IgD-negative memory B cell (primary cell): ENCODE data around the gene BCL7B. TPM values are rescaled to one million over a fixed set of nuclear protein-coding genes. Genes with fewer than 3 reads are reported as not detected.
A peak's percentile ranks its signal among the peaks of the same experiment; 100 is the strongest.
"Not testable (repeated sequence)": the region's sequence is repeated elsewhere in the genome, so short reads cannot be mapped to it uniquely, and the experiment has no call there.

Experiments used
- H3K27ac Mint-ChIP-seq, 3 donors: one replicate each; pipeline ENCODE4 v1.8.0; 2020 to 2022; ENCODE audit warnings: mild to moderate bottlenecking in 3 of 3, mixed read lengths in 3 of 3, moderate library complexity in 1 of 3
- H3K27me3 Mint-ChIP-seq: one replicate; pipeline ENCODE4 v1.8.0; 2021; ENCODE audit warnings: mixed read lengths
- H3K36me3 Mint-ChIP-seq: one replicate; pipeline ENCODE4 v1.8.0; 2020; ENCODE audit warnings: mild to moderate bottlenecking, mixed read lengths
- H3K4me1 Mint-ChIP-seq, 3 donors: one replicate each; pipeline ENCODE4 v1.8.0; 2020 to 2022; ENCODE audit warnings: mixed read lengths in 3 of 3, mild to moderate bottlenecking in 1 of 3
- H3K4me3 Mint-ChIP-seq, 4 donors: one replicate each; pipeline ENCODE4 v1.8.0; 2020 to 2022; ENCODE audit warnings: mild to moderate bottlenecking in 4 of 4, mixed read lengths in 4 of 4, moderate library complexity in 3 of 4
- H3K9me3 Mint-ChIP-seq, 3 donors: one replicate each; pipeline ENCODE4 v1.8.0; 2020 to 2021; ENCODE audit warnings: mixed read lengths in 3 of 3, mild to moderate bottlenecking in 1 of 3
- polyA plus RNA-seq: library from polyadenylated mRNA; unstranded; fragments of 300-500 nt; fragmentation: Illumina TruSeq; gene quantifications from one replicate; pipeline ENCODE4 v1.2.3, GENCODE V29; 2021

The BCL7B gene
- polyA plus RNA-seq, 1 donor from 2014 or later = 78.5 TPM

DNA sequence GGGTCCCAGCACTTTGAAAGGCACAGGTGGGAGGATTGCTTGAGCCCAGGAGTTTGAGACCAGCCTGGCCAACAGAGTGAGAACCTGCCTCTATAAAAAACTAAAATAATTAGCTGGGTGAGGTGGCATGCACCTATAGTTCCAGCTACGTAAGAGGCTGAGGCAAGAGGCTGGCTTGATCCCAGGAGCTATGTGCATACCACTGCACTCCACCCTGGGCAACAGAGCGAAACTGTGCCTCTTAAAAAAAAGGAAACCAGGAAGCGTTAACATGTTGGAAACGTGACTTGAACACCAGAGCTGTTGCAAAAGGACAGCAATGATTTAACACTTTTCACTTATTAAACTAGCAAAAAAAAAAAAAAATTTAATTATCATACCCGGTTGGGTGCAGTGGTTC, 48.0 kb downstream of the BCL7B start:
- H3K27me3 Mint-ChIP-seq = no peaks in the 10 kb centered on the region
- peaks cover 4% of the 10 kb centered on the region for H3K36me3 Mint-ChIP-seq
- H3K4me3 Mint-ChIP-seq = no peak overlapping the region
- H3K9me3 Mint-ChIP-seq = no peaks in the 10 kb centered on the region
- no peak overlapping the region for H3K27ac Mint-ChIP-seq
- peaks cover 0 to 12% (median 11%) of the 10 kb centered on the region in 3 donors for H3K4me1 Mint-ChIP-seq

DNA sequence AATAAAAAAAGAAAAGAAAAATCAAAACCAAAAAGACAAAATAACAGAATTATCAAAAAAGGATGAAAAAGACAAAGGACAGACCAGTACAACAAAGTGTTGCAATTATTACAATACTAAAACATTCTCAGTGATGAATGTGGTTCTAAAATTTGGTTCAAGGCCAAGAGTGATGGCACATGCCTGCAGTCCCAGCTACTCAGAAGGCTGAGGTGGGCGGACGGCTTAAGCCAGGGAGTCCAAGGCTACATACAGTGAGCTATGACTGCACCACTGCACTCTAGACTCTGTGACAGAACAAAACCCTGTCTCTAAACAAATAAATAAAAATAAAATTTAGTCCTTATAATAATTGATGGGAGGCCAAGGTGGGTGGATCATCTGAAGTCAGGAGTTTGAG, 49.9 kb downstream of the BCL7B start:
- no peaks in the 10 kb centered on the region for H3K9me3 Mint-ChIP-seq
- no peaks in the 10 kb centered on the region for H3K27me3 Mint-ChIP-seq
- H3K4me3 Mint-ChIP-seq = no peak overlapping the region
- peak overlapping the region in 1 of 3 donors; percentile 20 for H3K27ac Mint-ChIP-seq
- peaks cover 6% of the 10 kb centered on the region for H3K36me3 Mint-ChIP-seq
- H3K4me1 Mint-ChIP-seq = peaks cover 2 to 6% (median 6%) of the 10 kb centered on the region in 3 donors

DNA sequence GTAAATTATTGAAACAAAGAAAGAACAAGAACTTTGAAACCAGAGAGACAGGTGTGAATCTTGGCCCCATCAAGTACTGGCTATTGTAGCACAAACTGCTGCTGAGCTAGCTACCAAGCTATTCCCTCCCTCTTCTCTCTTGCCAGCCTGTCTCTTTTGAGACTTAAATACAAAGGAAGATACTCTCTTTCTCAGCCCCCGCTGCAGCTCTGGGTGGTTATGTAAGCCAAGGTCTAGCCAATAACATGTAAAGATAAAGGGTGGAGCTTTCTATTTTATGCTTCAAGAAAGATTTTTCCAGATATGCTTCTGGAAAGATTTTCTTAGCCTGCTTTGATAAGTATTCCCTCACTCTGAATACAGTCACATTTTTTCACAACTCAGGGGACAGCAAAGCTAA, 52.6 kb downstream of the BCL7B start:
- Mint-ChIP-seq H3K4me3 (no peak overlapping the region), H3K36me3 (peaks cover 5% of the 10 kb centered on the region), H3K27ac (no peak overlapping the region)

DNA sequence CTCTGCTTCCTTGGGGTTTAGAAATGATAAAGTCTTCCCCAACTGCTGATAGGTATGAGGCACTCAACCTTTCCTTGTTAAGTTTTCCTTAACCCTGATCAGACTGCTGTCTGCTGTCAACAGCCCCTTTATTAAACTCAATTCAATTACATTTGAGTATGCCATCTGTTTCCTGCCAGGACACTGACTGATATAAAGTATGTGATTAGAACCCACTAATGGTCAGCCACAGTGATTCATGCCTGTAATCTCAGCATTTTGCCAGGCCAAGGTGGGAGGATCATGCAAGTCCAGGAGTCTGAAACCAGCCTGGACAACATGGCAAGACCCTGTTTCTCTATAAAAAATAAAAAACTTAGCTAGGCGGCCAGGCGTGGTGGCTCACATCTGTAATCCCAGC, 53.5 kb downstream of the BCL7B start:
- Mint-ChIP-seq H3K4me1 (peaks cover 0 to 5% (median 4%) of the 10 kb centered on the region in 3 donors), H3K36me3 (peaks cover 7% of the 10 kb centered on the region), H3K27me3 (no peaks in the 10 kb centered on the region), H3K9me3 (no peaks in the 10 kb centered on the region), H3K27ac (no peak overlapping the region), H3K4me3 (no peak overlapping the region)

More for the DNA sequence above, 52.6 kb downstream of the BCL7B start:
- Mint-ChIP-seq H3K4me1 (peaks cover 0 to 5% (median 4%) of the 10 kb centered on the region in 3 donors), H3K27me3 (no peaks in the 10 kb centered on the region), H3K9me3 (no peaks in the 10 kb centered on the region)

DNA sequence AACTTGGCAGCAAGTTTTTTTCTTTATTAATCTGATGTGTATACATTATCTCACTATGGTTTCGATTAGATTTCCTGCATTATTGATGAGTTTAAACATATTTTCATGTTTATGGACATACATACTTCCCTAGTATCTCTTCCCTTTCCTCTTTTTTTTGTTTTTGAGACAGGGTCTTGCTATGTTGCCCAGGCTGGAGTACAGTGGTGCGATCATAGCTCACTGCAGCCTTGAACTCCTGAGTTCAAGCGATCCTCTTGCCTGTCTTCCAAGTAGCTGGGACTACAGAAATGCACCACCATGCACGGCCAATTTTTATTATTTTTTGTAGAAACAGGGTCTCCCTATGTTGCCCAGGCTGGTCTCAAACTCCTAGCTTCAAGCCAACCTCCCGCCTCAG, 54.3 kb downstream of the BCL7B start:
- peaks cover 7% of the 10 kb centered on the region for H3K36me3 Mint-ChIP-seq
- H3K27ac Mint-ChIP-seq = peak overlapping the region in 1 of 3 donors; percentile 46
- H3K9me3 Mint-ChIP-seq = no peaks in the 10 kb centered on the region
- peaks cover 0 to 5% (median 4%) of the 10 kb centered on the region in 3 donors for H3K4me1 Mint-ChIP-seq
- no peak overlapping the region for H3K4me3 Mint-ChIP-seq
- no peaks in the 10 kb centered on the region for H3K27me3 Mint-ChIP-seq

DNA sequence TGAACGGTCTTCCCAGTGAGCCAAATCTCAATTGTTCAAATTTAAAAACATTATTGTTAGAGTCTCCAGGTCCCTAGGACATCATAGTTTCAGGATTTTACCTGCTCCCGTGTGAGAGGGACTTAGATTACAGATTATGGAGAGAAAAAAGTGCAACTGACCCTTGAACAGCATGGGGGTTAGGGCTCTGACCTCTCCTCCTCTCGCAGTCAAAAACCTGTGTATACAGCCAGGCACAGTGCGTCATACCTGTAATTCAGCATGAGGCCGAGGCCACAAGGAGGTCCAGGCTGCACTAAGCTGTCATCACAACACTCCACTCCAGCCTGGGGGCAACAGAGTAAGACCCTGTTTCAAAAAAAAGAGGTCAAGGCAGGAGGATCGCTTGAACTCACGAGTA, 60.9 kb downstream of the BCL7B start:
- H3K9me3 Mint-ChIP-seq = peaks cover 0 to 6% (median 2%) of the 10 kb centered on the region in 3 donors
- peaks cover 6% of the 10 kb centered on the region for H3K36me3 Mint-ChIP-seq
- H3K4me3 Mint-ChIP-seq = no peak overlapping the region
- no peaks in the 10 kb centered on the region for H3K27me3 Mint-ChIP-seq
- peaks cover 2 to 8% (median 4%) of the 10 kb centered on the region in 3 donors for H3K4me1 Mint-ChIP-seq
- no peak overlapping the region for H3K27ac Mint-ChIP-seq

DNA sequence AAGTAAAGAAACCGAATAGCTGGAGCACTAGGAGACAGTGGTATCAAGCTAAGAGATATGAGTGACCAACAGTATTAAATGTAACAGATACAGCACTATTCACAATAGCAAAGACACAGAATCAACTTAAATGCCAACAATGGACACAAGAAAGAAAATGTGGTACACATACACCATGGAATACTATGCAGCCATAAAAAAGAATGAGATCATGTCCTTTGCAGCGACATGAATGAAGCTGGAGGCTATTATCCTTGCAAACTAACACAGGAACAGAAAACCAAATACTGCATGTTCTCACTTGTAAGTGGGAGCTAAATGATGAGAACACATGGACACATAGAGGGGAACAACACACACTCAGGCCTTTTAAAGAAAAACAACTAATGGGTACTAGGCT, 62.0 kb downstream of the BCL7B start:
- H3K27ac Mint-ChIP-seq, H3K4me3 Mint-ChIP-seq, H3K4me1 Mint-ChIP-seq, H3K9me3 Mint-ChIP-seq, H3K27me3 Mint-ChIP-seq, H3K36me3 Mint-ChIP-seq: not testable (repeated sequence)

DNA sequence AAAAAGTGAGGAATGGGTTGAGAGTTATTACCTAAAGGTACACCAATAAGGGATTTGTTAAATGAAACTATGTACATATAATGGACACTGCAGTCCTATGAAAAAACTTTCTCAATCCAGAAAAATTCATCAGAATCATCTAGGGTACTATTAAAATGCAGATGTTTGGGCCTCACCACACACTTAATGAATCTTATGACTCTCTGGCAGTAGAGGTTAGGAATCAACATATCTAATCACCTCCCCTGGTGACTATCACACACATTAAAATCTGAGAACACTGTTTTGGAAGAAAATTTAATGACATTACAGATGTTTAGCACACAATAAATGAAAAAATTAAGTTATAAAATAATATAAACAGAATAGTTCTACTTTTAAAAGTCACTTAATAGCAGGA, 67.5 kb downstream of the BCL7B start:
- Mint-ChIP-seq H3K36me3 (peaks cover 4% of the 10 kb centered on the region), H3K9me3 (no peaks in the 10 kb centered on the region), H3K27me3 (no peaks in the 10 kb centered on the region), H3K4me3 (no peak overlapping the region), H3K4me1 (peaks cover 0 to 1% (median 0%) of the 10 kb centered on the region in 3 donors), H3K27ac (no peak overlapping the region)

DNA sequence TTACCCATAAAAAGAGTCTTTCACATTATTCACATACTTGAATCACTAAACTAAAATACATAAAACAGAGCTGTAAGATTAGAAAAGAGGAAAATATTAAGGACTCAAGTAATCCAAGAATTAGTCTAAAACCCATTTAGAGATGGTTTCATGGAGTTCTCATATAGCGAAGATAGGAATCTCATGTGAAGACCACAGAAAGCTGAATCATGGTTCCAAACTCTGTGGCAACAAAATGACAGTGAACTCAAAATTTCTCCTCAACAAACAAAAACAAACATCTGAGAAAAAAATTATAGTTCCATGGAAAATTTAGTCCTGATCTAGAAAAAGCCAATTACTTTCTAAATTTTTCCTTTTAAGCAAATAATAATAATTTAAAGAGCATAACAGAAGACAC, 70.0 kb downstream of the BCL7B start:
- H3K27me3 Mint-ChIP-seq = no peaks in the 10 kb centered on the region
- H3K27ac Mint-ChIP-seq = no peak overlapping the region
- H3K4me1 Mint-ChIP-seq = peaks cover 0 to 1% (median 0%) of the 10 kb centered on the region in 3 donors
- H3K36me3 Mint-ChIP-seq = peaks cover 4% of the 10 kb centered on the region
- no peak overlapping the region for H3K4me3 Mint-ChIP-seq
- H3K9me3 Mint-ChIP-seq = no peaks in the 10 kb centered on the region

Other genes starting within 250 kb of the BCL7B start
- 58.4 TPM for gene NSUN5, start 248.9 kb downstream of the BCL7B start, polyA plus RNA-seq
- gene TRIM50, start 229.6 kb downstream of the BCL7B start, polyA plus RNA-seq = not detected
- gene FKBP6, start 229.5 kb downstream of the BCL7B start, polyA plus RNA-seq = not detected
- not detected for gene FZD9, start 123.9 kb downstream of the BCL7B start, polyA plus RNA-seq
- 22.4 TPM for gene BAZ1B, start 35.4 kb downstream of the BCL7B start, polyA plus RNA-seq
- 21.3 TPM for gene TBL2, start 20.9 kb upstream of the BCL7B start, polyA plus RNA-seq
- gene MLXIPL, start 66.8 kb upstream of the BCL7B start, polyA plus RNA-seq = not detected
- 0.39 TPM for gene VPS37D, start 110.1 kb upstream of the BCL7B start, polyA plus RNA-seq
- gene DNAJC30, start 125.8 kb upstream of the BCL7B start, polyA plus RNA-seq = 11.3 TPM
- 137 TPM for gene BUD23, start 125.9 kb upstream of the BCL7B start, polyA plus RNA-seq
- 1.6 TPM for gene STX1A, start 162.0 kb upstream of the BCL7B start, polyA plus RNA-seq
- gene ABHD11, start 181.1 kb upstream of the BCL7B start, polyA plus RNA-seq = 13.6 TPM
- not detected for gene CLDN3, start 212.6 kb upstream of the BCL7B start, polyA plus RNA-seq